SK-N-SH (cell line): Measurements from ENCODE around the gene CMPK1. TPM values are rescaled to one million over a fixed set of nuclear protein-coding genes. Genes with fewer than 3 reads are reported as not detected.

ENCODE experiments used
- CTCF ChIA-PET: fragments of 300-600, 350-600 bp; formaldehyde crosslinking; extraction: SDS; loops from one replicate; lab custom pipeline; 2021; lab: Yijun Ruan, JAX
- POLR2A ChIA-PET: fragments of 350-600 bp; sonication (Branson Sonifier 250); formaldehyde crosslinking; extraction: SDS; loops from one replicate; lab custom pipeline; 2020; ENCODE audit warnings: antibody characterized with exemption, inconsistent platforms; lab: Yijun Ruan, JAX
- DNase-seq: peaks from one replicate; pipeline ENCODE4 v3.0.0; 2012
- H2AFZ ChIP-seq: fragments of 200-600 bp; sonication (generic); 2 replicates; pipeline ENCODE4 v1.8.1; 2016; ENCODE audit warnings: antibody characterized with exemption, mild to moderate bottlenecking, low read depth
- H3F3A ChIP-seq: fragments of 200-600 bp; sonication (generic); replicated peaks from 2 replicates; pipeline ENCODE3; 2016; ENCODE audit warnings: antibody characterized with exemption, mild to moderate bottlenecking; ENCODE audit not compliant: insufficient read depth
- H3K27ac ChIP-seq, 2 experiments: fragments of 200-500 bp in 1 of 2; fragments of 200-600 bp in 1 of 2; sonication (Bioruptor generic) in 1 of 2; sonication (generic), shearing (Covaris generic) in 1 of 2; 2 replicates each; pipeline versions ENCODE4 v1.5.1 to v1.6.1; 2014 to 2016; ENCODE audit warnings: low read depth in 2 of 2, inconsistent platforms in 1 of 2, low read length in 1 of 2, mild to moderate bottlenecking in 1 of 2, mixed read lengths in 1 of 2
- H3K27me3 ChIP-seq: fragments of 200-600 bp; sonication (generic), shearing (Covaris generic); 2 replicates; pipeline ENCODE4 v1.6.1; 2016; ENCODE audit warnings: mixed run types; ENCODE audit not compliant: insufficient read depth
- H3K36me3 ChIP-seq, 2 experiments: fragments of 200-500 bp in 1 of 2; fragments of 200-600 bp in 1 of 2; sonication (Bioruptor generic) in 1 of 2; sonication (generic) in 1 of 2; replicated peaks in 1 of 2; 2 replicates each; pipeline versions ENCODE3 to v1.5.1; 2014 to 2016; ENCODE audit warnings: low read length in 1 of 2, mild to moderate bottlenecking in 1 of 2; ENCODE audit not compliant: insufficient read depth in 2 of 2, control insufficient read depth in 1 of 2
- H3K4me1 ChIP-seq, 2 experiments: fragments of 200-500 bp in 1 of 2; fragments of 200-600 bp in 1 of 2; sonication (Bioruptor generic) in 1 of 2; sonication (generic), shearing (Covaris generic) in 1 of 2; 2 replicates each; pipeline versions ENCODE4 v1.5.1 to v1.6.1; 2014 to 2016; ENCODE audit warnings: low read depth in 1 of 2, low read length in 1 of 2, mixed run types in 1 of 2; ENCODE audit not compliant: insufficient read depth in 2 of 2, control insufficient read depth in 1 of 2
- H3K4me2 ChIP-seq: fragments of 200-600 bp; sonication (generic), shearing (Covaris generic); 2 replicates; pipeline ENCODE4 v1.6.1; 2017; ENCODE audit warnings: mixed run types
- H3K4me3 ChIP-seq, 2 experiments: fragments of 200-500 bp in 1 of 2; fragments of 200-600 bp in 1 of 2; sonication (Bioruptor generic) in 1 of 2; sonication (generic), shearing (Covaris generic) in 1 of 2; 2 replicates each; pipeline versions ENCODE4 v1.5.1 to v1.8.1; 2014 to 2016; ENCODE audit warnings: low read depth in 2 of 2, inconsistent platforms in 1 of 2, low read length in 1 of 2, mild to moderate bottlenecking in 1 of 2, mixed read lengths in 1 of 2, moderate library complexity in 1 of 2
- H3K79me2 ChIP-seq: fragments of 200-600 bp; sonication (generic); 2 replicates; pipeline ENCODE4 v1.8.1; 2017; ENCODE audit warnings: mild to moderate bottlenecking; ENCODE audit not compliant: insufficient read depth
- H3K9ac ChIP-seq: fragments of 200-600 bp; sonication (generic); 2 replicates; pipeline ENCODE4 v1.6.1; 2017; ENCODE audit warnings: mixed run types
- H3K9me2 ChIP-seq: fragments of 200-600 bp; sonication (generic); 2 replicates; pipeline ENCODE4 v1.6.1; 2017; ENCODE audit warnings: mixed run types
- H3K9me3 ChIP-seq: fragments of 200-600 bp; sonication (generic); 2 replicates; pipeline ENCODE4 v1.6.1; 2017; ENCODE audit warnings: mixed run types, mild to moderate bottlenecking, moderate library complexity
- H4K20me1 ChIP-seq: fragments of 200-600 bp; sonication (generic); 2 replicates; pipeline ENCODE4 v1.6.1; 2017; ENCODE audit warnings: mild to moderate bottlenecking, mixed run types; ENCODE audit not compliant: insufficient read depth
- CHD2 ChIP-seq: fragments of 150-350 bp; IDR thresholded peaks from 2 replicates; pipeline ENCODE4 v1.6.1; 2018; ENCODE audit warnings: low read length; ENCODE audit not compliant: partially characterized antibody
- ELF1 ChIP-seq: IDR thresholded peaks from 2 replicates; pipeline ENCODE4 v1.4.0; 2012
- EZH2phosphoT487 ChIP-seq: fragments of 200-600 bp; sonication (generic); IDR thresholded peaks from 2 replicates; pipeline ENCODE4 v1.6.1; 2017; ENCODE audit warnings: low read depth, mixed run types, mild to moderate bottlenecking, antibody characterized with exemption, moderate library complexity, borderline replicate concordance
- GABPA ChIP-seq: IDR thresholded peaks from 2 replicates; pipeline ENCODE4 v1.4.0; 2012; ENCODE audit warnings: low read depth, mild to moderate bottlenecking
- GATA2 ChIP-seq: sonication (generic); formaldehyde crosslinking; IDR thresholded peaks from 2 replicates; pipeline ENCODE4 v1.5.0; 2020; ENCODE audit warnings: mild to moderate bottlenecking, missing genetic modification reagents
- MEF2A ChIP-seq: IDR thresholded peaks from 2 replicates; pipeline ENCODE4 v1.4.0; 2012; ENCODE audit warnings: low read depth, borderline replicate concordance
- MXI1 ChIP-seq: IDR thresholded peaks from 2 replicates; pipeline ENCODE4 v1.6.1; 2012; ENCODE audit warnings: mild to moderate bottlenecking, low read depth, low read length, improper control_type of control experiment
- NFIC ChIP-seq: IDR thresholded peaks from 2 replicates; pipeline ENCODE4 v1.4.0; 2012; ENCODE audit warnings: borderline replicate concordance
- RAD21 ChIP-seq: IDR thresholded peaks from 2 replicates; pipeline ENCODE4 v1.6.1; 2012; ENCODE audit warnings: mild to moderate bottlenecking, low read length
- RCOR1 ChIP-seq: fragments of 150-350 bp; IDR thresholded peaks from 2 replicates; pipeline ENCODE4 v1.6.1; 2017; ENCODE audit warnings: antibody characterized with exemption, low read length
- RXRA ChIP-seq: IDR thresholded peaks from 2 replicates; pipeline ENCODE4 v1.4.0; 2012; ENCODE audit warnings: low read depth, mild to moderate bottlenecking, borderline replicate concordance
- SIN3A ChIP-seq: IDR thresholded peaks from 2 replicates; pipeline ENCODE4 v1.6.1; 2012; ENCODE audit warnings: low read depth, mild to moderate bottlenecking, low read length, moderate library complexity, borderline replicate concordance
- SMC3 ChIP-seq: IDR thresholded peaks from 2 replicates; pipeline ENCODE4 v1.6.1; 2012; ENCODE audit warnings: low read depth, low read length, improper control_type of control experiment
- YY1 ChIP-seq: IDR thresholded peaks from 2 replicates; pipeline ENCODE4 v1.4.0; 2012; ENCODE audit warnings: low read depth, mild to moderate bottlenecking
- WGBS: methylation state at CpG from one replicate; pipeline ENCODE4 v1.1.6; 2017; ENCODE audit warnings: low lambda C conversion rate; 5-methylcytosine and 5-hydroxymethylcytosine counted together
- polyA plus RNA-seq, 3 experiments: library from polyadenylated mRNA; depleted of rRNA; stranded (reverse); fragments of >200 nt; gene quantifications; 2 replicates each; pipeline ENCODE4 v1.2.3, GENCODE V29; 2012
- TF ChIP-seq, protein P1 (sequence below): IDR thresholded peaks from 2 replicates; pipeline ENCODE4; 2012
- TF ChIP-seq, protein P2 (sequence below): IDR thresholded peaks from 2 replicates; pipeline ENCODE4 v1.6.1; 2012; ENCODE audit warnings: mild to moderate bottlenecking, low read depth, low read length, moderate library complexity
- TF ChIP-seq, protein P3 (sequence below): IDR thresholded peaks from 2 replicates; pipeline ENCODE4 v1.4.0; 2012; ENCODE audit warnings: low read depth, borderline replicate concordance
- TF ChIP-seq, protein P4 (sequence below): IDR thresholded peaks from 2 replicates; pipeline ENCODE4 v1.4.0; 2012; ENCODE audit warnings: low read depth, borderline replicate concordance

CMPK1 gene
- polyA plus RNA-seq, 1 of the 3 experiments (the other 2 are of a cell fraction) = 17.5 TPM

DNA sequence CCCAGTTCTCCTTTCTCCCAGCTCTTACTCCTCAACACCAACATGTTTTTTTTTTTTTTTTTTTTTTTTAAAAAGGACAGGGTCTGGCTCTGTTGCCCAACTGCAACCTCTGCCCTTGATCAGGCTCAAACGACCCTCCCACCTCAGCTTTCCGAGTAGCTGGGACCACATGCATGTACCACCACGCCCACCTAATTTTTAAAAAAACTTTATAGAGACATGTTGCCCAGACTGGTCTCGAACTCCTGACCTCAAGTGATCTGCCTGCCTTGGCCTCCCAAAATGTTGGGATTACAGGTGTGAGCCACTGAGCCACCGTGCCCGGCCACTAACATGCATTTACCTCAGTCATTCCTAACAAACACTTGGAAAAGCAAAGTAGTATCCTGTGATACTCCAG, 51.4 kb downstream of the CMPK1 start:
- Histone ChIP-seq H2AFZ (no peak overlapping the region), H3K4me2 (no peak overlapping the region), H3K27ac (no peak overlapping the region), H3K4me1 (peaks cover 0 to 10% of the 10 kb centered on the region in 2 experiments; a peak in 1 of 4 replicates), H3K9me2 (no peaks in the 10 kb centered on the region), H3K9ac (no peak overlapping the region), H3K9me3 (no peaks in the 10 kb centered on the region), H3F3A (peaks cover 6% of the 10 kb centered on the region), H4K20me1 (0 out of 2 replicates have a peak, but pooled peaks cover 7% of the 10 kb centered on the region), H3K36me3 (peaks cover 16 to 17% of the 10 kb centered on the region in 2 experiments), H3K79me2 (no peaks in the 10 kb centered on the region), H3K4me3 (no peak overlapping the region)
- no peak for DNase-seq
- 87% methylated on average over 6 of the region's 6 CpGs for WGBS
- POLR2A ChIA-PET = no interaction called here
- CTCF ChIA-PET = interaction anchor here (2.0 kb wide), 1 partner anchor 325 kb away, joined by 4 read pairs; no protein-coding TSS in a partner anchor
- TF ChIP-seq NFIC (no peak), CHD2 (no peak), EZH2phosphoT487 (no peak), RCOR1 (no peak), RXRA (no peak), ELF1 (no peak), SMC3 (no peak), SIN3A (no peak), MEF2A (no peak), GATA2 (no peak), GABPA (no peak)
- TF ChIP-seq, protein P1, sequence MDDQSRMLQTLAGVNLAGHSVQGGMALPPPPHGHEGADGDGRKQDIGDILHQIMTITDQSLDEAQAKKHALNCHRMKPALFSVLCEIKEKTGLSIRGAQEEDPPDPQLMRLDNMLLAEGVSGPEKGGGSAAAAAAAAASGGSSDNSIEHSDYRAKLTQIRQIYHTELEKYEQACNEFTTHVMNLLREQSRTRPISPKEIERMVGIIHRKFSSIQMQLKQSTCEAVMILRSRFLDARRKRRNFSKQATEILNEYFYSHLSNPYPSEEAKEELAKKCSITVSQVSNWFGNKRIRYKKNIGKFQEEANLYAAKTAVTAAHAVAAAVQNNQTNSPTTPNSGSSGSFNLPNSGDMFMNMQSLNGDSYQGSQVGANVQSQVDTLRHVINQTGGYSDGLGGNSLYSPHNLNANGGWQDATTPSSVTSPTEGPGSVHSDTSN = no peak
- TF ChIP-seq, protein P2, sequence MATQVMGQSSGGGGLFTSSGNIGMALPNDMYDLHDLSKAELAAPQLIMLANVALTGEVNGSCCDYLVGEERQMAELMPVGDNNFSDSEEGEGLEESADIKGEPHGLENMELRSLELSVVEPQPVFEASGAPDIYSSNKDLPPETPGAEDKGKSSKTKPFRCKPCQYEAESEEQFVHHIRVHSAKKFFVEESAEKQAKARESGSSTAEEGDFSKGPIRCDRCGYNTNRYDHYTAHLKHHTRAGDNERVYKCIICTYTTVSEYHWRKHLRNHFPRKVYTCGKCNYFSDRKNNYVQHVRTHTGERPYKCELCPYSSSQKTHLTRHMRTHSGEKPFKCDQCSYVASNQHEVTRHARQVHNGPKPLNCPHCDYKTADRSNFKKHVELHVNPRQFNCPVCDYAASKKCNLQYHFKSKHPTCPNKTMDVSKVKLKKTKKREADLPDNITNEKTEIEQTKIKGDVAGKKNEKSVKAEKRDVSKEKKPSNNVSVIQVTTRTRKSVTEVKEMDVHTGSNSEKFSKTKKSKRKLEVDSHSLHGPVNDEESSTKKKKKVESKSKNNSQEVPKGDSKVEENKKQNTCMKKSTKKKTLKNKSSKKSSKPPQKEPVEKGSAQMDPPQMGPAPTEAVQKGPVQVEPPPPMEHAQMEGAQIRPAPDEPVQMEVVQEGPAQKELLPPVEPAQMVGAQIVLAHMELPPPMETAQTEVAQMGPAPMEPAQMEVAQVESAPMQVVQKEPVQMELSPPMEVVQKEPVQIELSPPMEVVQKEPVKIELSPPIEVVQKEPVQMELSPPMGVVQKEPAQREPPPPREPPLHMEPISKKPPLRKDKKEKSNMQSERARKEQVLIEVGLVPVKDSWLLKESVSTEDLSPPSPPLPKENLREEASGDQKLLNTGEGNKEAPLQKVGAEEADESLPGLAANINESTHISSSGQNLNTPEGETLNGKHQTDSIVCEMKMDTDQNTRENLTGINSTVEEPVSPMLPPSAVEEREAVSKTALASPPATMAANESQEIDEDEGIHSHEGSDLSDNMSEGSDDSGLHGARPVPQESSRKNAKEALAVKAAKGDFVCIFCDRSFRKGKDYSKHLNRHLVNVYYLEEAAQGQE = no peak
- TF ChIP-seq, all 33 proteins: peak for 0
- H3K27me3 ChIP-seq = no peaks in the 10 kb centered on the region

DNA sequence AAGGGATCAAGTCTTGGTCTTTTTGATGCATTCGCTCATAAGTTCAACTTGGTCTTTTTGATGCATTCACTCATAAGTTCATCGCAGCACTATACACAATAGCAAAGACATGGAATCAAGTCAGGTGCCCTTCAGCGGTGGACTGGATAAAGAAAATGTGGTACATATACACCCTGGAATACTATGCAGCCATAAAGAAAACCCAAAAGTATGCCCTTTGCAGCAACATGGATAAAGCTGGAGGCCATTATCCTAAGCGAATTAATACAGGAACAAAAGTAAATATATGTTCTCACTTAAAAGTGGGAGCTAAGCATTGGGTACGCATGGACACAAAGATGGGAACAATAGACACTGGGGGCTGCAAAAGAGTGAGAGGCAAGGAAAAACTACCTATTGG, 52.7 kb downstream of the CMPK1 start:
- peaks cover 9 to 17% of the 10 kb centered on the region in 2 experiments for H3K36me3 ChIP-seq
- H3K9ac ChIP-seq = no peak overlapping the region
- ChIA-PET CTCF (interaction anchor here (0.6 to 13.8 kb wide), 5 partner anchors 25 to 339 kb away, joined by 3 to 104 read pairs (median 3); no protein-coding TSS in a partner anchor), POLR2A (no interaction called here)
- H3K27ac ChIP-seq = no peak overlapping the region
- peaks cover 0 to 10% of the 10 kb centered on the region in 2 experiments; a peak in 1 of 4 replicates for H3K4me1 ChIP-seq
- no peak overlapping the region for H3K4me2 ChIP-seq
- no peaks in the 10 kb centered on the region for H3K9me2 ChIP-seq
- no peak overlapping the region for H2AFZ ChIP-seq
- no peak overlapping the region for H3K4me3 ChIP-seq
- no peak for DNase-seq
- H3K9me3 ChIP-seq = no peaks in the 10 kb centered on the region
- H3K27me3 ChIP-seq = no peaks in the 10 kb centered on the region
- WGBS = 95% methylated on average over 5 of the region's 5 CpGs
- 0 out of 2 replicates have a peak, but pooled peaks cover 7% of the 10 kb centered on the region for H4K20me1 ChIP-seq
- no peak for TF ChIP-seq RXRA
- TF ChIP-seq GATA2 = no peak
- TF ChIP-seq, protein P3, sequence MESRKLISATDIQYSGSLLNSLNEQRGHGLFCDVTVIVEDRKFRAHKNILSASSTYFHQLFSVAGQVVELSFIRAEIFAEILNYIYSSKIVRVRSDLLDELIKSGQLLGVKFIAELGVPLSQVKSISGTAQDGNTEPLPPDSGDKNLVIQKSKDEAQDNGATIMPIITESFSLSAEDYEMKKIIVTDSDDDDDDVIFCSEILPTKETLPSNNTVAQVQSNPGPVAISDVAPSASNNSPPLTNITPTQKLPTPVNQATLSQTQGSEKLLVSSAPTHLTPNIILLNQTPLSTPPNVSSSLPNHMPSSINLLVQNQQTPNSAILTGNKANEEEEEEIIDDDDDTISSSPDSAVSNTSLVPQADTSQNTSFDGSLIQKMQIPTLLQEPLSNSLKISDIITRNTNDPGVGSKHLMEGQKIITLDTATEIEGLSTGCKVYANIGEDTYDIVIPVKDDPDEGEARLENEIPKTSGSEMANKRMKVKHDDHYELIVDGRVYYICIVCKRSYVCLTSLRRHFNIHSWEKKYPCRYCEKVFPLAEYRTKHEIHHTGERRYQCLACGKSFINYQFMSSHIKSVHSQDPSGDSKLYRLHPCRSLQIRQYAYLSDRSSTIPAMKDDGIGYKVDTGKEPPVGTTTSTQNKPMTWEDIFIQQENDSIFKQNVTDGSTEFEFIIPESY = no peak
- TF ChIP-seq, protein P4, sequence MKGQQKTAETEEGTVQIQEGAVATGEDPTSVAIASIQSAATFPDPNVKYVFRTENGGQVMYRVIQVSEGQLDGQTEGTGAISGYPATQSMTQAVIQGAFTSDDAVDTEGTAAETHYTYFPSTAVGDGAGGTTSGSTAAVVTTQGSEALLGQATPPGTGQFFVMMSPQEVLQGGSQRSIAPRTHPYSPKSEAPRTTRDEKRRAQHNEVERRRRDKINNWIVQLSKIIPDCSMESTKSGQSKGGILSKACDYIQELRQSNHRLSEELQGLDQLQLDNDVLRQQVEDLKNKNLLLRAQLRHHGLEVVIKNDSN = no peak
- no peak for TF ChIP-seq MXI1
- TF ChIP-seq RAD21 = no peak
- TF ChIP-seq, protein P1 = no peak
- TF ChIP-seq SMC3 = no peak
- TF ChIP-seq NFIC = no peak
- no peak for TF ChIP-seq YY1
- no peak for TF ChIP-seq GABPA
- TF ChIP-seq, all 33 proteins: peak for 0
- H3F3A ChIP-seq = peaks cover 6% of the 10 kb centered on the region
- H3K79me2 ChIP-seq = no peaks in the 10 kb centered on the region
